ENCODE data around the gene GAS7.

Gene GAS7

DNA sequence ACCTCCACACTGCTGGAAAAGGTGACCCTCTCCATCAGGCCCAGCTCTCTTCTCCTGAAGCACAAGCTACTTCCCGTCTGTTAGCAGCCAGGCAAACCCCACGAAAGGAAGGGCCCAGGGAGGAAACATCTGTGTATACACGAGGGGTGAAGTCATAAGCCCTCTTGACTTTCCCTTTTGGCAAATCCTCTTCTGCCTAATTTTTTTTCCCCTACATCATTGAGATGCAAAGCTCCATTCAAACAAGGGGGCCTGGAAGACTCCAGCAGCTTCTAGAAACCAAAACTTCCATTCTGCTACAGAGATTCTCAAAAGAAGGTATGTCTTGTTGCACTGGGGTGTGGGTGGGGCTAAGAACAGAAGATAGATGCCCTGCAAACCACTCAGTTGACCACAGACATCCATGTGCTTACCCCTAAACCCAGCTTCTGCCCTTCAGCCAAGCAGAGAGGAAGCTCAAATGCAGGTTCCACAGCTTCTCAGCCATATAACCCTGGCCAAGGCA lies 147.8 kb downstream of the GAS7 start:
- DNase-seq (ENCODE audit: low read depth in 2 of 2): no peak

DNA sequence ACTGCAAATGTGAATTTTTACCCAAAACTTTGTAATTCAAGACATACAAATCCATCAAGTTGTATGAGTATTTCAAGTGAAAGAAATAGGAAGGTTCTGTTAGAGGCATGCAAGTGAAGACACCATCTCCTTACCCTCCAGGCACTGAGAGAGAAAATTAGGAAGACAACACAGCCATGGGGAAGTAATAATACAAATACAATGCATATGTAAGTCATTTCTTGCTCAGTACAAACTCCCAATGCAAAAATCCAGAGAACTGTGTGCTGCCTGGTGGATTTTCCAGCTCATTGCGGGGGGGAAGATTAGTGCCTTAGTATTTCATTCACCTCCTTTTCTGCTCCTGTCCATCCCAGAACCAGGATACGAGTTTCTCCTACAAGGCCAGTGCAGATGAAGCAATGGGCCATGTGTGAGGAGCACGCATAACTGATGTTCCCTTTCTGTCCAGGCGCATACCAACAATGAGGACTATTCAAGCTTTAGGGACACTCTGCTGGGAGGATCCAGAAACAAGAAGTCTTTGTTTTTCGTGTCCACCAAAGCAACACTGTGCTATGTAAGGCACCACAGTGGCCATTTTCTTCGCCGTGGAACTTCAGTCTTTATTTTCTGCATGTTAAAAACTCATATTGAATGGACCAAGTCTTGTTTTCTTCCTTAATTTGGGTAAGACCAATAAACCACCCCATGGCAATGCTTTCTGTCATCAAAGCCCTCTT lies 149.6 kb downstream of the GAS7 start:
- no peak for DNase-seq (ENCODE audit: low read depth in 2 of 2)

DNA sequence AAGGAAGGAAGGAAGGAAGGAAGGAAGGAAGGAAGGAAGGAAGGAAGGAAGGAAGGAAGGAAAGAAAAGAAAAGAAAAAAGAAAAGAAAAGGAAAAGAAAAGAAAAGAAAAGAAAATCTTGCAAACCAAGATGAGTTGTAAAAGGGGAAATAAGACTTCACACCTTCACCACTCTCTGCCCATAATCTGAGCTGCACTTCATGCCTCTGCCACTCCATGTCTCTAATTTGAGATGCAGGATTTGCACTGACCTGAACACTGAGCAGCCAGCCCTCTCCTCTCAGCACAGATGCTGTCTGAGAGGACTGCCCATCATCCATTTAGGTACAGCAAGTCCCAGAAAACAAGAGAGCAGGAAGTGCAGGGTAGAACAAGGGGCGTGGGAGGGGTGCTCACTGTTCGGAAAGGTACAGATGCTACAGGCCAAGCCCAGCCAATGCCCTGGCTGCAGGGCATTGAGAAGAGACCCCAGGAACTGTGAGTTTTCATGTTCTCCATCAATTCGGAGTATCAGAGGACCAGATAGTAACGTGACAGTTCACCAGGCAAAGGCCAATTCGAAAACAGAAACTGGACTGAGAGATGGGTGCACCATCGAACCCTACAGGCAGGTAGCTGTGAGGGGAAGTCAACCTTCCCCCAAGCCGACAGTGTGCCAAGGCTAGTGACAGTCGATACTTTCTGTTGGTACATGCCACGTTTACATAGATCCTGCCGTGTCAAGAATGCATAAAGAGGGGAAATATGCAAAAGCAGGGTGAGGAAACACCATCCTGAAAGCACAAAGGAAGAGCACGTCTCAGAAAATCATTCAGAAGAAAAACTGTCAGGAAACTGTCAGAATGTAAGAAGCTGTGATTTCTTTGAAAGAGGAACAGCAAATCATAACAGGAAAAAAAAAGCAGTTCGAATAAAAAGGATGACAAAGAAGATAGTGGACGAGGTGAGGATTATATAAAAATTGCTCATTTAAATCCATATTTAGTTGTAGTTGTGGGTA lies 151.3 kb downstream of the GAS7 start:
- DNase-seq (ENCODE audit: low read depth in 2 of 2): no peak

DNA sequence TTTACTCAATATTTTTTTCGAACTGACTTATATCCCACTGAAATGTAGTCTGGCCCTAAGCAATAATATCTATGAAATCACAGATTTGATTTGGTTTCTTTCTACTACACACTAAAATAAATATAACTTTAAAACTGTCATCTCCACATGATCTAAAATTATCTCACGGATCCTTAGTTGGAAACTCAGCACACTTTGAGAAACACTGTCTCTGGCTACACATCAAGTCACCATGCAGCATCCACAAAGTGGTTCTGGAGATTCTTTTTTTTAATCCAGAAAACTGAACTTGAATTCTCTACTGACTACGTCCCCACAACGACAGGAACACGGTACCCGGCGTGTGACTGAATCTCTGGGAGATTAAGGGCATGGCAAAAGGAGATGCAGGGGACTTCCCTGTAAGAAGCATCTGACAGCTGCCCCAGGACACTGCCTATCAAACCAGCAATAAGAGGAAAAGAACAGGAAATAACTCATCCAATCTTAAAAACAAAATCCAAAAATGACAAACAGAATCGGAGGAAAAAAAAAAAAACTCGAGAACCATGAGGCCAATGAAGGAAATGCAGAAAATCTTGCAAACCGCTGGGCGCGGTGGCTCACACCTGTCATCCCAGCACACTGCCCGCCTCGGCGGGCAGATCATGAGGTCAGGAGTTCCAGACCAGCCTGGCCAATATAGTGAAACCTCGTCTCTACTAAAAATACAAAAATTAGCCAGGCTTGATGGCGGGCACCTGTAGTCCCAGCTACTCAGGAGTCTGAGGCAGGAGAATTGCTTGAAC lies 152.3 kb downstream of the GAS7 start:
- DNase-seq (ENCODE audit: low read depth in 2 of 2): no peak

DNA sequence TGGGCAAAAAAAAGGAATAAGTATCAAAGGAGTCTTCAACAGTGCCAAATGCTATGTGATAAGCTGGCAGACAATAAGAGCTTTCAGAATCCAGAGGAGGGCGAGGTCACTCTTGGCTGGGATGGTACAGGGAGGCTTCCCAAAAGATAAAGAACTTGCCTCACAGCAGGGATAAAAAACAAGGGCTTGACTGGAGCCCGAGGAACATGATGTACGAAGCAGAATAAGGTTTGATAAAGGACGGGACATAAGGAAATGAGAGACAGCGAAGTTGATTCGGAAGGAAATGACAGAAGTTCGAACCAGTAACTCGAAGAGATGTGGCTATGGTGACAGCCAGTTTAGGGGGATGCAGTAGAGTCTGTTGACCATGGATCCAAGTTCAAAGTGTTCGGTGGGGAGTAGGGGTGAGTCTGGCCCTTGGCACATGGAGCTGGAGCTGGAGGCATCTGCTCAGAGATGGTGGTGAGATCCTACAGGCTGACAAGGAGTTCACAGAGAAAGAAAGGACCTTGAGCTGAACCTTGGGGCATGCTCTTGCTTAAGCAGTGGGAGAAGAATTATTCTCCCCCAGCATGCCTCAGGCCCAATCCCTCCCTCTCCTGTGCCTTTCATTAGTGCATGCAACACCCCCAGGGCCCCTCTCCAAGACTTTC lies 155.7 kb downstream of the GAS7 start:
- DNase-seq (ENCODE audit: low read depth in 2 of 2): no peak

DNA sequence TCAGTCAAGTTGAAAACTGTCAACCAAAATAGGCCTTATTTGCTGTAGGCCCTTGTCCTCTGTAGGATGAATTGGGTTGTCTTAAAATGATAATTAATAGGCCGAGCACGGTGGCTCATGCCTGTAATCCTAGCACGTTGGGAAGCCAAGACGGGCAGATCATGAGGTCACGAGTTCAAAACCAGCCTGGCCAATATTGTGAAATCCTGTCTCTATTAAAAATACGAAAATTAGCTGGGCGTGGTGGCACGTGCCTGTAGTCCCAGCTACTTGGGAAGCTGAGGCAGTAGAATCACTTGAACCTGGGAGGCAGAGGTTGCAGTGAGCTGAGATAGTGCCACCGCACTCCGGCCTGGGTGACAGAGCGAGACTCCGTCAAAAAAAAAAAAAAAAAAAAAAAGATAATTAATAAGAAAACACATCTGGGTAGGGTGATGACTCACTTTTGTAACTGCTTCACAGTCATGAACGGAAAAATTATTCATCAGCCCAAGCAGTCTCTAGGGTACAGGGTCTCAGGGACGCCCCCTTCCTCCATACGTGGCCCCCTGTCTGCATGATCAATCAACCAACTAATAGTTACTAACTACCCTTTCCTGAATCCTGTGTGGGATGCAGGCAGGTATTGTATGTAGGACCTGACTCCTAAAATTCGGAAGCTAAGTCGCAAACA lies 156.4 kb downstream of the GAS7 start:
- no peak for DNase-seq (ENCODE audit: low read depth in 2 of 2)

DNA sequence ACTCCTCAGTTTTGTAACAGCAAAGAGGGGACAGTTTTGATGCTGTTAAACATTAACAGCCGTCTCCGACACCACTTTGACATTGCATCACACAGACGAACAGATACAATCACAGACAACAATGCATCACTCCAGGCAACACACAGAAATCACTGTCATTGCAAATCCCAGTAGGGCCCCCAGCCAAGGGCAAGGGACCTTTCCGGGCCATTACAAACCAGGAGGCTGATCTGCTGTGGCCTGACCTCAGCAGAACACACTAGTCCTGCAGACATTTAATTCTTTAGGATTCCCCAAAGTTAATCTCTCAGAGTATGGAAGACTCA lies 157.2 kb downstream of the GAS7 start:
- DNase-seq (ENCODE audit: low read depth in 2 of 2): no peak

DNA sequence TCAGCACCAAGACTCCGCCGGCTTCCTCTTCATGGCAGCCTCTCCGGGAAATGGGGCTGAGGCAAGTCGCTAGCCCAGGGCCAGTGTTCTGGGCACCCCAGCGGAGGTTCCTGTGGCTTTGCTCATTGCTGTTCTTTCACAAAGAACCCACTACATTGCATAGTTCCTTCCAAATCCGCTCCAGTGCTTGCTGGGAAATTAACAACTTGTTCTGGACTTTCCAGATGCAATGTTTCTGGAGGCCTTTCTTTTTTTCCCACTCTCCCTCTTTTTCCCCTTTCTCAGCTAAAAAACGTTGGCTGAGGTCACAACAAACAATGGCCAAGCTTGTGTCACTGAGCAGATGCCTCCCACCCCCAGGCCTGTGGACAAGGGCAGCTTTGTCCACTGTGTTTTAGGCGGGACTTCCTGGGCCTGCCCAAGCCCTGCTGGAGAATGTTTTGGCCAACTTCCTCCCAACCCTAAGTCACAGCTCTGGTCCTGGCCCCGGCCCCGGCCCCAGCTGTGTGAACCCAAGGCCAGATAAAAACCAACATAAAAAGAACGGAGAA lies 161.8 kb downstream of the GAS7 start:
- DNase-seq (ENCODE audit: low read depth in 2 of 2): no peak

DNA sequence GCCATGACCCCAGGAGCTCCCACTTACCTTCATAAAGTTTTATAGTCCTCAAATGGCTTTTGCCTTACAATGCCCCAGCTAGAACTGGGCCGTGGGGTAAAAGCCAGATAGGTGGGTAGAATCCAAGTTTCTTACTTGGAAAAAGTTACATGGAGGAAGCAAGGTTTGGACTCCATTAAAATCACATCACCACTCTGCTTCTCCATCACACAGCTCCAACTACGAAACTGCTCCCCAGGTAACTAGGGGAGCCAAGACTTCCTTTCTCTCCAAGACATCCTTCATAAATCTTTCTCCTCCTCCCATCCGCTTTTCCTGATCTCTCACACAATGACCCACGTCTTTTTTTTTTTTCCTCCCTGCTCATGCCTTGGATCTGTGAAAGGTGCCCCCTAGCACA lies 162.5 kb downstream of the GAS7 start:
- DNase-seq (ENCODE audit: low read depth in 2 of 2): no peak

DNA sequence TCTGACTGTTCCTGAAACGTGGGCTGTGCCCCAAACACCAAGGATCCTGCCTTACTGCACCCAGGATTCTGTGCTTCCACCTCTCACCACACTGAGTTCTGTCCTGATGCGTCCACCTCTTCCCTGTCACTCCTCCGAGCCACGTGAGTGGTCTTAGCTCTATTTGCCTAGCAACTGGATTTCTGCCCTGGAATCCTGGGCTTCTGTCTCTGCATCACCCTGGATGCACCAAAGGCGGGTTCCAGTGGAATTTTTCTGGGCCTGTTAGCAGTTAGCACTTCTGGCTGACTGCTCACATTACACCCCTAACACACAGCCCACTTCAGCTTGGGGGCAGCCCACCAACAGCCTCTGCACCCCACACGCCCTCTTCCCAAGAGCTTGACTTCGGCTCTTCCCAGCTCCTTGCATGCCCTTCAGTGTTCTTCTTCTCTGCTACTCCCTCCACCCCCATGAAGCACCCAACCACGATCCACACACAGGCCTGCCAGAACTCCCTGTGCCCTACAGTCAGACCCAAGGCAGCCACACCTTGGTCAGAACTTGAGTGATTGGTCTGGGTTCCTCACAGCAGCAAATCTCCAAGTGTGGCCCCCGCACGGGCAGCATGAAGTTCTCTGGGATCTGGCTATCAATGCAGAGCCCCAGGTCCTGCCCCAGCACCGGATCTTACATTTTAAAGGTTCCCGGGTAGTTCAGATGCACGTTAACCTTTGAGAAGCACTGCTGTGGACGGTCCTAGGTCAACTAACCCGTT lies 163.5 kb downstream of the GAS7 start:
- DNase-seq (ENCODE audit: low read depth in 2 of 2): no peak

DNA sequence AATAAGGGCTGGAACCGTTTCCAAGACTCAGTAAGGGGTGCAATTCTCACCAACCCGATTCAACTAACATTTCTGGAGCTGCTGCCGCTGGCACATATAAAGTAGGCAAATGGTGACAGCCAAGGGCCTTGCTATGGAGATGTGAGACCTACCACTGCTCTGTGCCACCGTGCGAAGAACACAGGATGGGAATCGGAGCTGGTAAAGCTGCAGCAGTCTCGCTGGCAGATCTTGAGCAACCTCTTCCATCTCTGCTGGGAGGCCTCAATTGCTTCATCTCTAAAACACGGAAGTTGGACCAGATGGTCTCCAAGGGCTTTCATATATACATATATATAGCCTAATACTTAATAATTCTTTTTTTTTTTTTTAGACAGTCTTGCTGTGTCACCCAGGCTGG lies 164.4 kb downstream of the GAS7 start:
- DNase-seq (ENCODE audit: low read depth in 2 of 2): no peak

DNA sequence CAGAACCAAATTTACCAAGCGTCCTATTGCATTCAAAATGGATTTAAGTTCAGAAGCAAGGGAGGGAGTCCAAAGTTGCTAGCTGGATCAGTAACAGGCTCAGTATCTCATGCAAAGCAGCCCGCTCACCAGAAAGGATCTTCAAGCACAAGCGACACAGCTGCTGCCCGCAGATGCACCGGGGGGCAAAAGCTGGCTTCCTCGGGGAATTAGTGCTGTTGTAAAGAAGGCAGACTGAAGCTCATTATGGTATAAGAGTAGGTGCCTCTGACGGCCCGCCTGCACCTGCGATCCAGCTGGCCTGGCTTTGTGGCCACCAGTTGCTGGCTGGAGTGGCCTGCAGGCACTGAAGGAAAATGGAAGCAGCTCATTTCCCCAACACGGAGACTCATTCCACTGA lies 165.0 kb downstream of the GAS7 start:
- no peak for DNase-seq (ENCODE audit: low read depth in 2 of 2)

DNA sequence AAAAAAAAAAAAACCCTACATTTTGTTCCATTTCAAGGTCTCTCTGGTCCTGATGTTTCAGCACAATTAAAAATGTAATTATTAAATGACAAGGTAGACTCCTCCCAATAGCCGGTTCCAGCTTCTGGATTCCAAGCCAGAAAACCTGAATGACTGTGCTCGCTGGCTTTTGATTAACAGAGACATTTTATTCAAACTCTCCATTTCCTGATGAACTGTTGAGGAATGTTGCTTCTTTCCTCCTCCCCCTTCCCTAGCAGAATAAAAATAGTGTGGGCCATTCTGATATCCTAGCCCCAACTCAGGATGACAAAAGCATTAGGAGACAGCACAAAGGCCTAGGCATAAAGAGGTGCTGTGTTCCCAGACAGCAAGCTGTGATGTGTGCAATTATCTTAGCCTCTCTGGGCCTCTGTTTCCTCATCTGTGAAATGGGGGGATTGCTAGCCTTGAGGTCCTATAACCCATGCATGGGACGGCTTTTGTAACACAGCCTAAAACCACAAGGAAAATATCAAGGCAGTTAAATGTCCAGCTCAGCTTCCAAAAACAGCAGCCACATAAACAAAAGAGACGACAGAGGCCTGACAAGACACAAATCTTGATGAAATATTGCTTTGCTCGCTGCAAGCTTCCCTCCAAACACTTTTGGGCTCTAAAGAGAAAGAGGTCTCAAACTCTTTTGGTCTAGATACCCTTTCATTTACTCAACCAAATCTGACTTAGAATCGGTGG lies 166.1 kb downstream of the GAS7 start:
- DNase-seq (ENCODE audit: low read depth in 2 of 2): no peak

DNA sequence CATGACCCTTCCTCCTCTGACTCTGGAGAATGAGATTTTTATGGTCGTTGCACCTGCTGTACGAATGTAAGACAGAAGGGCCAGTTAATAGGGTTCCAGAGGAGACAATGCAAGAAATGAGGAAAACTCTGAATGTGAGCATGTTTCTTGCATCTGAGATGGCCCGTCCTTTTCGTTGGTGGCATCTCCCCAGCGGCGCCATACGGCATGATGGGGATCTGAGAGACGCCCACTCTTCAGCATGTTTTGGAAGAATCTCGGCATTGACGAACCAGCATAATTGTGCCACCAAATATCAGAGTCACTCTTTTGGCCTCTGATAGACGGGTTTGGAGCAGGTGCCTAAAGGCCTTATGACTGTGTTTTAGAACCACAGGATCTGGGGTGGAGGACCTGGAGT lies 166.8 kb downstream of the GAS7 start:
- DNase-seq (ENCODE audit: low read depth in 2 of 2): no peak

DNA sequence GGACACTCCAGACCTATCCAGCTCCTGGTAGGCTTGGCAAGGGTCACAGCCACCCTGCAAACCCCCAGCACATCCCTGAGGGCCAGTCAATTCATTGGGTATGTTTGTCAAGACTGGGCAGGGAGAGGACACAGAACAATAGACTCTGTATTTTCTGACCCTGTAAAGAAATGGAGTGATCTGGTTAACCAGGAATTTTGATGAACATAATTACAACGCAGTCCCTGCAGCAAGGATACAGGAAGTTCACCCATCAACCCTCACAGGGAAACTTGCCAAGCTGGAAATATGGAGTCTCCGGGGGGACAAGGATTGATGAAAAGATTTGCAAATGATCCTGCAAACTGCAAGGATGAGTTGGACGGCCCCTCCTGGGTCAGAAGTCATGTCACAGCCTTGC lies 167.3 kb downstream of the GAS7 start:
- DNase-seq (ENCODE audit: low read depth in 2 of 2): no peak

DNA sequence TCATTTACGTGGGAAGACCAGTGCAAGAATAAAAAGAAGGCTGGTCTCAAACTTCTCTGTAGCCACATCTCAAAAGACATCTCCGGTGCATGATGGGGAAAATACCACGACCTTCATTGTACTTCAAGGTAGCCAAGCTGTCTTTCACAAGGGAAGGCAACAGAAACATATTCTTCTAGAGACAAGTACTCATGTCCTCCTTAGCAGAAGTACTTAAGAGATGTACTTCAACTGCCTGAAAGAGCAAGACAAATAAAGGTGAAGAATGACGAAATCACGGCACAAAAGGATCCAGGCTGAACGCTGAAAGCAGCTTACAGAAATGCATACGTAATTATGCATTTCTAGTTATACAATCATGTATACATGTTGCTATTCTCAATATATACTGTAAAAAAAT lies 169.3 kb downstream of the GAS7 start:
- no peak for DNase-seq (ENCODE audit: low read depth in 2 of 2)

DNA sequence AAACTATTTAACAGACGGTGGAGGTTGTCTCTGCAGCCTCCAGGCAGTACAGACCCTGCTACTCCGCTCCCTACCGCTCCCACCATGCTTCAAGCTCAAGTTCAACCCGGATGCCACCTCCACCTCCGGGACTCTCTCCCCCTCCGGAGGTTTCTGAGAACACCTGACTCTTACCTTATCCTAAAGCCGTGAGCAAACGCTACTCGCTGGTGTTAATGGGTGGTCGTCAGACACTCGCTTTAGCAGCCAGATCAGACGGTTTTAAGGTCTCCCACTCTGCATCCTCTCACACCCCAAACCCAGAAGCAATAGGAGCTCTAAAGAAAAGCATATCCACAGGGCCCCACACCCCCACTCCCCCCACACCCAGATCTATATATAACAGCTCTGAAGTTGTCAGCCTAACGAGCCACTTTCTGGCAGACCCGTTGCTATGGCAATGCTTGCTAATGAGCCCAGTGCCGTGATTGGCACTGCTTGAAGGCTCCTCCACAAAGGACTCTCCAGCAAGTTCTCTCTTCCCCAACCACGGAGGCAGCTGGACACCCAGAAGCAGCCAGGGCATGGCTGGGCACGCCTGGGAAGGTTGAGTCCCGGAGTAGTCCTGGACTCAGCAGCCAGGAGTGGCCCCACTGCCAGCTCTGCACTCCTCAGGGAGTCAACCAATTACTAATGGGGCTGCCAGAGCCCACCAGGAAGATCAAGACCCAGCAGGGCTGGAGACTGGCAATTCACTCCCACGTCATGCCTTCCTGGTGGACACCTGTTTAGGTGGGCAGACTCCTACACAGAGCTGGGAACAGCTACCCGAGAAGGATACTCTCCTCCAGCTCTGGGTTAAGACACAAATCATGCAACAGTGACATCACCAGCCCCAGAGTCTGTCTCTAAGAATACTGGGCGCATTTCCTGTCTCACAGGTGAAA lies 172.2 kb downstream of the GAS7 start:
- DNase-seq (ENCODE audit: low read depth in 2 of 2): no peak

DNA sequence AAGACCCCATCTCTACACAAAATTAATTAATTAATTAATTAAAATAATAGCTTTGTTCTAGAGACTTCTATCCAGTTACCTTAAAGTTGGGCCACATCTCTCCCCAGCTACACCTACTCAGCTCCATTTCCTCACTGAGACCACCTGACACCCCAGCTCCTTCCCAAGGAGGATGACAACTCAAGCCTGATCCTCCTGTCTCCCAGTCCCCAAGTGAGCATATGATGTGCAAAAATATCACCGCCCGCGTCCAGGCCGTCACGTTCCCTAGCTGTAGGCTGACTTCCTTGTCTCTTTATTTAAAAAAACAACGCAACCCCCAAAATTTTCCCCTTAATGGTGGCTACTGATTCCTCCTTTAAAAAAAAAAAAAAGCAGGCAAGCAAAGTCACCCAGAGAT lies 173.2 kb downstream of the GAS7 start:
- DNase-seq (ENCODE audit: low read depth in 2 of 2): no peak
